SK-N-DZ (cell line): ENCODE data around the gene RAB43.
"Not testable (repeated sequence)": the region's sequence is repeated elsewhere in the genome, so short reads cannot be mapped to it uniquely, and the experiment has no call there.

ENCODE experiments used
- DNase-seq: peaks from one replicate; pipeline ENCODE4 v3.0.0-alpha.2; 2015; ENCODE audit warnings: low spot score

RAB43 gene

GRCh38 chr3:129095285-129095684 is 26.3 kb downstream of the RAB43 start:
- no peak for DNase-seq

GRCh38 chr3:129088312-129088711 is 33.3 kb downstream of the RAB43 start:
- not testable (repeated sequence) for DNase-seq

- DNase-seq, result not testable (repeated sequence)
These were observed 33.7 kb downstream of the RAB43 start for GRCh38 chr3:129087904-129088303.

- no peak for DNase-seq
These were observed 34.4 kb downstream of the RAB43 start for GRCh38 chr3:129087138-129087702.

GRCh38 chr3:129085818-129086217 is 35.8 kb downstream of the RAB43 start:
- DNase-seq, result no peak

- no peak for DNase-seq
These were observed 36.4 kb downstream of the RAB43 start for GRCh38 chr3:129085165-129085715.

GRCh38 chr3:129084501-129084900 is 37.1 kb downstream of the RAB43 start:
- DNase-seq, result no peak

GRCh38 chr3:129082026-129082425 is 39.6 kb downstream of the RAB43 start:
- DNase-seq, result no peak

- DNase-seq, result no peak
These were observed 40.1 kb downstream of the RAB43 start for GRCh38 chr3:129081503-129081902.

- DNase-seq, result no peak
These were observed 43.1 kb downstream of the RAB43 start for GRCh38 chr3:129078510-129078909.

- no peak for DNase-seq
These were observed 44.4 kb downstream of the RAB43 start for GRCh38 chr3:129077222-129077621.

- no peak for DNase-seq
These were observed 51.3 kb downstream of the RAB43 start for GRCh38 chr3:129070086-129070885.

GRCh38 chr3:129069313-129070085 is 52.1 kb downstream of the RAB43 start:
- DNase-seq, result not testable (repeated sequence)

GRCh38 chr3:129068291-129068886 is 53.2 kb downstream of the RAB43 start:
- DNase-seq, result no peak

- DNase-seq, result not testable (repeated sequence)
These were observed 53.9 kb downstream of the RAB43 start for GRCh38 chr3:129067719-129068118.

GRCh38 chr3:129065720-129066073 is 55.9 kb downstream of the RAB43 start:
- DNase-seq, result no peak

- no peak for DNase-seq
These were observed 56.4 kb downstream of the RAB43 start for GRCh38 chr3:129065016-129065719.

- DNase-seq, result no peak
These were observed 57.6 kb downstream of the RAB43 start for GRCh38 chr3:129063841-129064482.

- DNase-seq, result no peak
These were observed 58.4 kb downstream of the RAB43 start for GRCh38 chr3:129063091-129063640.
